GM21717 (cell line): ENCODE measurements around the gene FTH1.
"Not testable (repeated sequence)": the region's sequence is repeated elsewhere in the genome, so short reads cannot be mapped to it uniquely, and the experiment has no call there.

Source experiments
- ATAC-seq: cut with Tn5 transposase; IDR thresholded peaks from one replicate; pipeline ENCODE4 v1.9.1; 2021; ENCODE audit warnings: mild to moderate bottlenecking, moderate library complexity; ENCODE audit not compliant: unreplicated experiment

FTH1 gene

GRCh38 chr11:61964058-61964665 is 3.3 kb downstream of the FTH1 start:
- no peak for ATAC-seq

- no peak for ATAC-seq
Observed at GRCh38 chr11:61963282-61964057, 4.0 kb downstream of the FTH1 start.

- no peak for ATAC-seq
Observed at GRCh38 chr11:61963016-61963281, 4.5 kb downstream of the FTH1 start.

GRCh38 chr11:61962213-61963015 is 5.0 kb downstream of the FTH1 start:
- ATAC-seq, result no peak

- no peak for ATAC-seq
Observed at GRCh38 chr11:61961570-61962212, 5.7 kb downstream of the FTH1 start.

GRCh38 chr11:61960532-61960931 is 6.9 kb downstream of the FTH1 start:
- no peak for ATAC-seq

- ATAC-seq, result no peak
Observed at GRCh38 chr11:61959678-61960077, 7.8 kb downstream of the FTH1 start.

DNA sequence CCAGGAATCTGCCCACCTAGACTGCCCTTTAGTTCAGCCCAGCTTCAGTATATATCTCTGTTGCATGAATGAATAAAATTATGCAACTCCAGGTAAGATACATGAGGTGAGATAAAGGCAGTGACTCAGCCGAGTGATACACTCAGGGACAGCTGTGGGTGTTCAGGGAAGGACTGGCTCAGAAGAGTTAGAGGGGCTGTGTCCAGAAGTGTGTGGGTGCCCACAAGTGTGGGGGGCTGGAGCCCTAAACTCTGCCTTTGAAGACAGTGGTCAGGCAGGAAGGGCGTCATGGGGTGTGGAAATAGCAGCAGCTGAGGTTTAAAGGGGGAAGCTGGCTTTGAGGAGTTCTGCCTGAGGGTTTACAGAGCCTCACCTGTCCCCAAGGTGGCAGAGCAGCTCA is 8.3 kb downstream of the FTH1 start:
- no peak for ATAC-seq

DNA sequence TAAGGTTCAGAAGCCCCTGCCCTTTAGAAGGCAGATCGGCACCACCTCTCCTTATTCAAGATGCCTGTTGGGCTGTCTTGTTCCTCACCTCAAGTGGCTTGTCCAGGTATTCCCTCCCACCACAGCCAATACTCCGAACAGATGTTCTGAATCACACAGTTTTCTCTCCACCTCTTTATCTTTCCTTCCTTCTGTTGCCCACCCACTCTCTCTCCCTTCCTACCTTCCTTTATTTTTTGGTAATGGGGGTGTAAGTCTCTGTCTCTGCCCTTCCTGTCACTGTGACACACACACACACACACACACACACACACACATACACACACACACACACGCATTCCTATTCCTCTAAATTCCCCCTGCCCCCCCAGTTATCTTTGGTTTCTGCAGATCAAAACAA is 8.8 kb downstream of the FTH1 start:
- ATAC-seq, result no peak

- ATAC-seq, result no peak
Observed at GRCh38 chr11:61957021-61957770, 10.2 kb downstream of the FTH1 start.

GRCh38 chr11:61956191-61957020 is 11.0 kb downstream of the FTH1 start:
- ATAC-seq, result no peak

DNA sequence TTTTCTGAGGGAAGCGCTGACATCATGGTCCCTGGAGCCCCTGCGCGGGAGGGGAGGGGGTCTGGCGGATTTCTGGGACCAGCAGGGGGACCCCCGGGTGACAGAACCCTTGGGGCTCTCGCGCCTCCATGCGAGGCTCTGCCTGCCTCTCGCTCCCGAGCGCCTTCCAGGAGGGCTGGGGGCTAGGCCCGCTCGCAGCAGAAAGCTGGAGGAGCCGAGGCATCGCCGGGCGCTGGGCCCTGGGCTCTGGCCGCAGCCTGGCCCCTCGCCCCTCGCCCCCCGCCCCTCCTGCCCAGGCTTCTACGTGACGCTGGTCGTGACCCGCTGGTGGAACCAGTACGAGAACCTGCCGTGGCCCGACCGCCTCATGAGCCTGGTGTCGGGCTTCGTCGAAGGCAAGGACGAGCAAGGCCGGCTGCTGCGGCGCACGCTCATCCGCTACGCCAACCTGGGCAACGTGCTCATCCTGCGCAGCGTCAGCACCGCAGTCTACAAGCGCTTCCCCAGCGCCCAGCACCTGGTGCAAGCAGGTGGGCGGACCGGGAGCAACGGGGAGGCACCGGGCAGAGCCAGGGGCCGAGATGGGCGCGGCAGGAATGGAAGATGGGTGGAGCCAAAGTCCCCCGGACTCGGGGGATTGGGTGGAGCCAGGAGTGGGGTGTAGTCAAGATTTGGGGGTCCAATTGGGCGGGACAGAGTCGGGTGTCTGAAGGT is 11.9 kb downstream of the FTH1 start:
- no peak for ATAC-seq

DNA sequence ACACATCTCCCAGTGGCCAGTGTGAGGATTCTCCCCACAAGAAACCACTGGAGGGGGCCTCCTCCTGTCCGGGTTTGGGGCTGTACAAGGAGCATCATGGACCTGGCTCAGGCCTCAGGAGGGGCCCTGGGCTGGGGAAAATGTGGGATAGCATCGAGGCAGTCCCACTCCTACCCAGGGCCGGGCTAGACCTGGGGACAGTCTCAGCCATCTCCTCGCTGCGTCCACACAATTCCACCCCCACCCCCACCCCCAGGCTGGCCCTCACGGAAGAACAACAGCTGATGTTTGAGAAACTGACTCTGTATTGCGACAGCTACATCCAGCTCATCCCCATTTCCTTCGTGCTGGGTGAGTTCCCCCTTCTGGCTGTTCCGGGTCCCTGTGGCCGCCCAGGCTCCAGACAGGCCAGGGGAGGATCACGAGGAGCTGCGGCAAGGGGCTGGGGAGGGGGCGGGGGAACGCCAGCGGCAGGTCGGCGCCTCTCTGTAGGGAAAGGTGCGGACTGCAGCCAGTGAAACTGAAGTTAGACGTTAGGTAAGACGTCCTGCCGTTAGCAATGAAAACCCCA is 12.5 kb downstream of the FTH1 start:
- no peak for ATAC-seq

DNA sequence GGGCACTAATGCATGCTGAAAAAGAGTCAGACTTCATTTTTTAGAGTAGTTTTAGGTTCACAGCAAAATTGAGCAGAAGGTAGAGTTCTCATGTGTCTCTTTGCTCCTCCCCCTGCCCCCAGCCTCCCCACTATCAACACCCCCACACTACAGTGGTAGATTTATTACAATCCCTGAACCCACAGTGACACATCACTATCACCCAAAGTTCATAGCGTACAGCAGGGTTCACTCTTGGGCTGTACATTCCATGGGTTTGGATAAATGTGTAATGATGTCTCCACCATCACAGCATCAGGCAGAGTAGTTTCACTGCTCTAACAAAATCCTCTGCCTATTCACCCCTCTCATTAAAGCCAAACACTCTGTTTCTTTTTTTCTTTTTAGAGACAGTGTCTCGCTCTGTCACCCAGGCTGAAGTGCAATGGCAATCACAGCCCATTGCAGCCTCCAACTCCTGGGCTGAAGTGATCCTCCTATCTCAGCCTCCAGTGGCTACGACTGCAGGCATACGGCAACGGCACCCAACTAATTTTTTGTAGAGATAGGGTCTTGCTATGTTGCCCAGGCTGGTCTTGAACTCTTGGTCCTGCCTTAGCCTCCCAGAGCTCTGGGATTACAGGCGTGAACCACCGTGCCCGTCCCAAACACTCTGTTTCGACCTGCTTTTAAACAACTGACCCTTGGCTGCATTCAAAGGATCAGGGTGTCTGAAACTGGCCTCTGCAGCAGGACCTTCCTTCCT is 13.2 kb downstream of the FTH1 start:
- no peak for ATAC-seq

DNA sequence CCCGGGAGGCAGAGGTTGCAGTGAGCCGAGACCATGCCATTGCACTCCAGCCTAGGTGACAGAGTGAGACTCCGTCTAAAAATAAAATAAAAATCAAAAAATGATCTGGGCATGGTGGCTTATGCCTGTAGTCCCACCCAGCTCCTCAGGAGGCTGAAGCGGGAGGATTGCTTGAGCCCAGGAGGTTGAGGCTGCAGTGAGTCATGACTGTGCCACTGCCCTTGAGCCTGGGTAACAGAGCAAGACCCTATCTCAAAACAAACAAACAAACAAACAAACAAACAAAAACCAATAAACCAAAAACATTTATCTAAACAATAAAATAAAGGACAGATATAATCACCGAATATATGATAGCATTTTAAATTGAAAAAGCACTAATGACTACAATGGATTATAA is 13.8 kb downstream of the FTH1 start:
- ATAC-seq, result not testable (repeated sequence)

DNA sequence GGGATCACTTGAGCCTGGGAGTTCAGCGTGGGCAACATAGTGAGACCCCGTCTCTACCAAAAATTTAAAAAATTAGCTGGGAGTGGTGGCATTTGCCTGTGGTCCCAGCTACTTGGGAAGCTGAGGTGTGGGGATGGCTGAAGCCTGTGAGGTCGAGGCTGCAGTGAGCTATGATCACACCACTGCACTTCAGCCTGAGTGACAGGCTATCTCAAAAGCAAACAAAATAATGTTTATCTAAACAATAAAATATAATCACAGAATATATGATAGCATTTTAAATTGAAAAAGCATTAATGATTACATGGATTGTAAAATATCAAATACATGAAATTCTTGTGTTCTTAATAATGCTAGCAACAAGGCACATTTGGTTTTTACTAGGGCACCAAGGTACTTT is 14.6 kb downstream of the FTH1 start:
- ATAC-seq, result no peak

DNA sequence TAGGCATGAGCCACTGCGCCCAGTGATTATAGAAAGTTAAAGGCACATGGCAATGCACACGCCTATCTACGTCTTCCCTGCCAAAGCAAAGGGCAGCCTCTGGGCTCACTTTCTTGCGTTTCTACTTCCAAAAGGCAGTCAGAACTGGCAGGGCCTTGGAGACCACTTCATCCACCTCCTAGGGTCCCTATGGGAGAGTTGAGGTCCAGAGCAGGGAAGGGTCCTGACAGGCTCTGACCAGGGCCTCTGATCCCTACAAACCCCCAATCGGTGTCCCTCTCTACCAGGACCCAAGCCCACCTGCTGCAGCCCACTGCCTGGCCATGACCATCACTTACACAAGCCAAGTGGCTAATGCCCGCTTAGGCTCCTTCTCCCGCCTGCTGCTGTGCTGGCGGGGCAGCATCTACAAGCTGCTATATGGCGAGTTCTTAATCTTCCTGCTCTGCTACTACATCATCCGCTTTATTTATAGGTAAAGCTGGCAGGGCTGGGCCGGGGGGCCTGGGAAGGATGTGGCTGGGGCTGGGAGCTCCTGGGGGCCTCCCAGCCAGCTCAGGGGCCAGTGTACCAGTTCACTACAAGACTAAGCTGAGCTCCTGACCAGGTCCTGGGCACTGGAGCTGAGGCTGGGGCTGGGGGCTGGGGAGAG is 15.8 kb downstream of the FTH1 start:
- no peak for ATAC-seq

- no peak for ATAC-seq
Observed at GRCh38 chr11:61950035-61950547, 17.3 kb downstream of the FTH1 start, which contains the start of gene BEST1. Gene BEST1 (plus strand): TSS chr11:61950351. CDS start chr11:61951807, 1,456 bp downstream.
